Fibroblast of mammary gland (primary cell): Measurements from ENCODE around the gene GRK2.

Experiments
- DNase-seq: peaks from one replicate; pipeline ENCODE4 v3.0.0-alpha.2; 2010; ENCODE audit warnings: low read depth
- H3K4me3 ChIP-seq: 2 replicates; pipeline ENCODE4 v1.5.1; 2011; ENCODE audit warnings: low read depth, mild to moderate bottlenecking, low read length, moderate library complexity; ENCODE audit not compliant: control insufficient read depth
- TF ChIP-seq, protein P1 (sequence below): conservative IDR thresholded peaks from 2 replicates; pipeline ENCODE4 v1.5.1; 2011; ENCODE audit warnings: low read depth, low read length, inconsistent platforms; ENCODE audit not compliant: control insufficient read depth, insufficient read depth

Gene GRK2

DNA sequence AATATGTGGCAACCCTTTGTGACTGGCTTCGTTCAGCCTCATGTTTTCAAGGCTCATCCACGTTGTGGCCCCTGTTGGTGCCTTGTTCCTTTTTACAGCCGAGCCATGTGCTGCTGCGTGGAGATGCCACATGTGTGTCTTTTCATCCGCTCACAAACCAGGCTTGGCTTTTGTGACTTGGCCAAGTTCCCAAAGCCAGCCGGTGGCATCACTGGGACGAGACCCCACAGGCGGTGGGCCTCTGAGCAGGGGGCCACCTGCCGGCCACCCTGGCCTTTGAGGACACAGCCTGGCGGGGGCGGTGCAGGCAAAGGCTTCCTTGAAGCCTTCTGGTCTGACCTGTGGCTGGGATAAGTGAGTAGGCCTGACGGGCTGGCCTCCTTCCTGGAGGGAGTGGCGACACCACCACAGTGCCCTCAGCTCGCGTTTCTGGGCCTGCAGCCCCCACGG, 10.5 kb downstream of the GRK2 start:
- DNase-seq = peak; percentile 67
- TF ChIP-seq, protein P1, sequence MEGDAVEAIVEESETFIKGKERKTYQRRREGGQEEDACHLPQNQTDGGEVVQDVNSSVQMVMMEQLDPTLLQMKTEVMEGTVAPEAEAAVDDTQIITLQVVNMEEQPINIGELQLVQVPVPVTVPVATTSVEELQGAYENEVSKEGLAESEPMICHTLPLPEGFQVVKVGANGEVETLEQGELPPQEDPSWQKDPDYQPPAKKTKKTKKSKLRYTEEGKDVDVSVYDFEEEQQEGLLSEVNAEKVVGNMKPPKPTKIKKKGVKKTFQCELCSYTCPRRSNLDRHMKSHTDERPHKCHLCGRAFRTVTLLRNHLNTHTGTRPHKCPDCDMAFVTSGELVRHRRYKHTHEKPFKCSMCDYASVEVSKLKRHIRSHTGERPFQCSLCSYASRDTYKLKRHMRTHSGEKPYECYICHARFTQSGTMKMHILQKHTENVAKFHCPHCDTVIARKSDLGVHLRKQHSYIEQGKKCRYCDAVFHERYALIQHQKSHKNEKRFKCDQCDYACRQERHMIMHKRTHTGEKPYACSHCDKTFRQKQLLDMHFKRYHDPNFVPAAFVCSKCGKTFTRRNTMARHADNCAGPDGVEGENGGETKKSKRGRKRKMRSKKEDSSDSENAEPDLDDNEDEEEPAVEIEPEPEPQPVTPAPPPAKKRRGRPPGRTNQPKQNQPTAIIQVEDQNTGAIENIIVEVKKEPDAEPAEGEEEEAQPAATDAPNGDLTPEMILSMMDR = peak; percentile 26
- H3K4me3 ChIP-seq = no peak overlapping the region

DNA sequence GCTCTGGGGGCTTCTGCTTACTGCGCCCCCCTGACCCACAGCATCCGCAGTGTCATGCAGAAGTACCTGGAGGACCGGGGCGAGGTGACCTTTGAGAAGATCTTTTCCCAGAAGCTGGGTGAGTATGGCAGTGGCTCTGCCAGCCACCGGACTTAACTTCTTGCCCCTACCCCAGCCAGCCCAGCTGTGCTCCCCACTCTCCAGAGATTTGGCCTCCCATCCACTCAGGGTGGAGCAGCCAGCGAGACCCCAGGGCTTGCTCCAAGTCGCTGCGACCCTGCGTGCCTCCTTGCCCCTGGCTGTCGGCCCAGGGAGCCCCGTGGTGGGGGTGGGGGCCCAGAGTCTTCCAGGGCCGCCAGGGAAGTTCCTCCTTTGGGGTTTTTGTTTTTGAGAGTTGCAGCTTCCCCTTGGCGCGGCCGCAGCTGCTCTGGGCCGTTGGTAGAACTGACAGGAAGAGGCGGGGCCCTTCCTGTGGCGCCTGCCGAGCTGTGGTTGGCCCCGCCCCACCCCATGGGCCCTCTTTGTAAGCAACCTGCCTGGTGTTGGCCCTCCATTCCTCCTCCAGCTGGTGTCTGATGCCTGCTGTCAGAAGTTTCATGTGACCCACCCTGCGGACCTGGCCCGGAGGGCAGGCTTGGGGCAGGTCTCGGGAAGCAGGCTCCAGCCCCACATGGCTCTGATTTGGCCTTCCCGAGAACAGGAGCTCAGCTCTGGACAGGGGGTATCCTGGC, 11.1 kb downstream of the GRK2 start:
- peak; percentile 65 for DNase-seq
- H3K4me3 ChIP-seq = peak overlapping the region; percentile 33
- TF ChIP-seq, protein P1 = no peak

DNA sequence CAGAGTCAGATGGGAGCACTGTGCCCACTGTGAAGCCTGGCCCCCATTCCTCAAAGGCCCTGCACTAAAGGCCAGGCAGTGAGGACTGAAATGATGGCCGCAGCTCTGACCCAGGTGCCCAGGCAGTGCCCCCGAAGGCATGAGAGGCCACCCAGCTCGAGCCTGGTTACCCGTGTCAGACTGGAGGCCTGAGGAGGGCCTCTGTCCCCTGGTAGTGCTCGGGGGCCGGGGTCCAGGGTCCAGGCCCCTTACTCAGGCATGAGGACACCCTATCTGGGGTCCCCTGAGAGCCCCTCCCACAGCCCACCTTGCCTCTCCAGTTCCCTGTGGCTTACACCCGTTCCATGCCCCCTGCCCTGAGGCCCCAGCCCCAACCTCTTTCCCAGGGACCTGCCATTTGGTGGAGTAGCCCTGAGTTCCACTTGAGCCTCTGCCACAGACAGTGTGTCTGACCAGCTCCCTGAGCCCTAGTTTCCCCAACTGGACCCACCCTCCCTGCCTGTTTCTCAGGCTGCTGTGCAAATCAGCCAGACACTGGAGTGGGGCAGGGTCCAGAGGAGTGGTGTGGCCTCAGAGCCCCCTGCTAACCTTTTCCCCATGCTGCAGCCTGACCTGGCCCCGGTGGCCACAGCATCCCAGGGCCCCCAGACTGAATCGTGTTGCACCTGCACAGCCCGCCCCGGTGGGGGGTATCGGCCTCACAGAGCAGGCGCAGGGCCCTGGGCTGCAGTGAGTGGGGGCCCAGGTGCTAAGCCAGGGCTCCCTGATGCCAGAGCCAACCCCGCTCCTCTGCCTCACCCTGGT, 12.1 kb downstream of the GRK2 start:
- TF ChIP-seq, protein P1 = no peak
- DNase-seq = no peak
- no peak overlapping the region for H3K4me3 ChIP-seq

DNA sequence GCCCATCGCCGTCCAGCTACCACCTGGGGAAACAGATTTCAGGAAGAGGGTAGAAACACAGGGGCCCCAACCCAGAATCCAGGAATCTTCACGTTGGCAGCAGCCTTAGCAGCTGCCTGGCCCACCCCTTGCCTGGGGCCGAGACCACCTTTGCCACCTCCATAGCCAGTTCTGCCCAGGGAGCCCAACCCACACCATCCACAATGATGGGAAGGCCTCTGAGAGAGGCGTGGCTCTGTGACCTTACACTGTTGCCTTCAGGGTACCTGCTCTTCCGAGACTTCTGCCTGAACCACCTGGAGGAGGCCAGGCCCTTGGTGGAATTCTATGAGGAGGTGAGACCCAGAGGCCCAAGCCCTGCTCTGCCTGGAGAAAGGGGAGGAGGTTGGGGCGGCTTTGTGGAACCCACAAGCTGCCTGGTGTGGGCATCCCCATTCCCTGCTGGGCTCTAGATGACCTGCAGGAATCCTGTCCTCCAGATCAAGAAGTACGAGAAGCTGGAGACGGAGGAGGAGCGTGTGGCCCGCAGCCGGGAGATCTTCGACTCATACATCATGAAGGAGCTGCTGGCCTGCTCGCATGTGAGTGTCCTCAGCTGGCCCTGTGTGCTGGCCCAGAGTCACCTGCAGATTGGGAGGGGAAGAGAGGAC, 12.8 kb downstream of the GRK2 start:
- TF ChIP-seq, protein P1 = no peak
- no peak for DNase-seq

DNA sequence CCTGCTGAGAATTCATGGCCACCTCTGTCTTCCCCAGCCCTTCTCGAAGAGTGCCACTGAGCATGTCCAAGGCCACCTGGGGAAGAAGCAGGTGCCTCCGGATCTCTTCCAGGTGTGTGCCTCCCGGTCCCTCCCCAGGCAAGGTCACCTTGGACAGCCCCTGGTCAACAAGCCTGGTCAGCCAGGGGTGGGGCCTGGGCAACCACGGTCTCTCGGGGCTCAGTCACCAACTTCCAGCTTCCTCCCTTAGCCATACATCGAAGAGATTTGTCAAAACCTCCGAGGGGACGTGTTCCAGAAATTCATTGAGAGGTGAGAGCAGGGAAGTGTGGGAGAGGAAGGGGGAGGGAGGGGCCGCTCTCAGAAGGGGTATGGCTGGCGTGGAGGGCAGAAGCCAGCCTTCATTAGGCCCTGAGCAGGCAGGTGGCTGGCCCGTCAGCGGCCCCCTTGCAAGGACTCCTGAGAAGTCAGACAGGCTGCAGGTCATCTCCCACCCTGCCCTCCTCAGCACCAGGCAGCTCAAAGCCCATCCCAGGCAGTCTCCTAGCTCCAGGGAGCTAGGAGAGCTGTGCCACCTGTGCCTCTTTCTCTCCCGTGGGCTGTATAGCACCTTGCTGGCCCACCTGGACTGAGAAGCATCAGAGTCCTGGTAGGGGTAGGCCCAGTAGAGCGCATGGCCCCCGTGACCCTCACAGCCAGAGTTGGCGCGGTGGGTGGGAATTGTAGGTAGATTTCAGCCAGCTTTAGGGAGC, 13.5 kb downstream of the GRK2 start:
- no peak for DNase-seq
- TF ChIP-seq, protein P1 = no peak
- no peak overlapping the region for H3K4me3 ChIP-seq

More for the DNA sequence above, 12.8 kb downstream of the GRK2 start:
- no peak overlapping the region for H3K4me3 ChIP-seq

DNA sequence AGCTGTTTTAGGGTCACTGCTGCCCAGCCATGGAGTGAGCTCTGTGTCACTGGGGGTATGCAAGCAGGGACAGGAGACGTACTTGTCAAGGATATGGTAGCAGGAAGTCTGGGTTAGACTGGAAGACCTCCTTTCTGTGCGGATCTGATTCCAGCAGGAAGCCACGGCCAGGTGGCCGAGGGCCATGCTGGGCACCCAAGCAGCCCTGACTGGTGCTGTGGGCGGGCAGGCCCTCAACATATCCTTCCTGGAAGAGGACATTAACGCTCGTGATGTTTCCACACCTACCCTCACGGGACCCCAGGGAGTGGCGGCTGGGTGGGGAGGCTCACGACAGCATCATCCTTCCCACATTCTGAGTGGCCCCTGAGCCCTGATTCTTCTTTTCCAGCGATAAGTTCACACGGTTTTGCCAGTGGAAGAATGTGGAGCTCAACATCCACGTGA, 14.1 kb downstream of the GRK2 start:
- H3K4me3 ChIP-seq = no peak overlapping the region
- DNase-seq = no peak
- TF ChIP-seq, protein P1 = no peak
